Caco-2 (cell line): ENCODE data around the gene GJC1. TPM values are rescaled to one million over a fixed set of nuclear protein-coding genes. Genes with fewer than 3 reads are reported as not detected.

Source experiments
- BruUV-seq: library from RNA; stranded (reverse); fragments of 400-500 nt; replicated peaks from 2 replicates; lab custom pipeline; 2021; lab: Mats Ljungman, UMichigan
- CTCF ChIA-PET: fragments of 300-600 bp; sonication (Branson Sonifier 250); formaldehyde crosslinking; loops from one replicate; lab custom pipeline; 2022; ENCODE audit warnings: antibody characterized with exemption; lab: Charles Lee
- POLR2A ChIA-PET: fragments of 300-600 bp; sonication (Branson Sonifier 250); formaldehyde crosslinking; loops from one replicate; lab custom pipeline; 2022; ENCODE audit warnings: antibody characterized with exemption; lab: Charles Lee
- DNase-seq, 2 experiments: peaks; one replicate each; pipeline versions ENCODE4 v3.0.0 to v3.0.0-alpha.2; 2020 to 2022
- H3K27me3 ChIP-seq: replicated peaks from 2 replicates; pipeline ENCODE4 v1.6.0; 2011; ENCODE audit warnings: low read length; ENCODE audit not compliant: control insufficient read depth, insufficient read depth
- H3K36me3 ChIP-seq: 2 replicates; pipeline ENCODE4 v1.5.1; 2011; ENCODE audit warnings: low read length; ENCODE audit not compliant: control insufficient read depth, insufficient read depth
- H3K4me1 ChIP-seq: fragments of 250-450 bp; sonication (Bioruptor Pico); 2 replicates; pipeline ENCODE4 v1.5.1; 2020; ENCODE audit warnings: mild to moderate bottlenecking
- H3K4me3 ChIP-seq: 2 replicates; pipeline ENCODE4 v1.5.1; 2011; ENCODE audit warnings: low read depth, mild to moderate bottlenecking, control low read depth, low read length
- H3K9me3 ChIP-seq: fragments of 250-450 bp; sonication (Bioruptor Pico); 2 replicates; pipeline ENCODE4 v1.5.1; 2020; ENCODE audit warnings: mild to moderate bottlenecking, moderate library complexity
- H3K27ac Mint-ChIP-seq: one replicate; pipeline ENCODE4 v1.8.0; 2022; ENCODE audit warnings: mixed read lengths; ENCODE audit not compliant: unreplicated experiment
- H3K27me3 Mint-ChIP-seq: one replicate; pipeline ENCODE4 v1.8.0; 2022; ENCODE audit warnings: mixed read lengths; ENCODE audit not compliant: insufficient read depth, unreplicated experiment
- H3K36me3 Mint-ChIP-seq: one replicate; pipeline ENCODE4 v1.8.0; 2022; ENCODE audit warnings: mild to moderate bottlenecking, mixed read lengths; ENCODE audit not compliant: insufficient read depth, unreplicated experiment
- H3K4me1 Mint-ChIP-seq: one replicate; pipeline ENCODE4 v1.8.0; 2022; ENCODE audit warnings: low read depth, mixed read lengths; ENCODE audit not compliant: unreplicated experiment
- H3K4me3 Mint-ChIP-seq: one replicate; pipeline ENCODE4 v1.8.0; 2022; ENCODE audit warnings: mild to moderate bottlenecking, moderate library complexity, mixed read lengths; ENCODE audit not compliant: unreplicated experiment
- H3K9me3 Mint-ChIP-seq: one replicate; pipeline ENCODE4 v1.8.0; 2022; ENCODE audit warnings: mixed read lengths; ENCODE audit not compliant: unreplicated experiment
- intact Hi-C: fragments of 100-400 bp; cut with micrococcal nuclease; formaldehyde crosslinking; loops from one replicate; pipeline ENCODE4 v1.10.0; 2022; ENCODE audit not compliant: unreplicated experiment
- total RNA-seq: library from RNA; stranded (reverse); gene quantifications from 2 replicates; pipeline ENCODE4 v1.2.3, GENCODE V29; 2022
- TF ChIP-seq, protein P1 (sequence below), 2 experiments: fragments of 200-600 bp in 1 of 2; IDR thresholded peaks; 1 replicate in 1 of 2; 2 replicates in 1 of 2; pipeline versions ENCODE4 v1.5.1 to v1.8.0; 2011 to 2022; ENCODE audit warnings: antibody characterized with exemption in 1 of 2, control low read depth in 1 of 2, inconsistent platforms in 1 of 2, low read depth in 1 of 2, low read length in 1 of 2, mild to moderate bottlenecking in 1 of 2, moderate library complexity in 1 of 2; ENCODE audit not compliant: insufficient read depth in 1 of 2, severe bottlenecking in 1 of 2, unreplicated experiment in 1 of 2

GJC1 gene
- total RNA-seq, 1 experiment from 2014 or later: 33.5 TPM

DNA sequence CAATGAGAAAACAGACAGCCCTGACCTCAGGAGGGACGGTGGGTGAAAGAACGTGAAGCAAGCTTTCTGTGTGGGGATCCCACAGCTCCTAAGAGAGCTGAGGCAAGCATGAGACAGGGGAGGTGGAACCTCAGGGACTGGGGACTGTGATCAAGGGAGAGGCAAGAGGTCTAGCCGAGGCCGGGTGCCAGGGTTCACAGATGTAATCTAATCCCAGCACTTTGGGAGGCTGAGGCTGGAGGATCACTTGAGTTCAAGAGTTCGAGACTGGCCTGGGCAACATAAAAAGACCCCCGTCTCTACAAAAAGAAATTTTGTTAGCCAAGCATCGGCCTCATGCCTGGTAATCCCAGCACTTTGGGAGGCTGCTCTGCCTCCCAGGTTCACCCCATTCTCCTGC is 75.8 kb downstream of the GJC1 start:
- Histone ChIP-seq H3K36me3 (no peaks in the 10 kb centered on the region), H3K27me3 (no peaks in the 10 kb centered on the region), H3K4me3 (no peak overlapping the region), H3K4me1 (no peaks in the 10 kb centered on the region), H3K9me3 (no peaks in the 10 kb centered on the region)
- ChIA-PET CTCF (interaction anchor here (0.6 kb wide), 1 partner anchor 57 kb away, joined by 4 read pairs; no protein-coding TSS in a partner anchor), POLR2A (no interaction called here)
- no peak overlapping the region for H3K27ac Mint-ChIP-seq
- intact Hi-C loops: no loop called here
- H3K9me3 Mint-ChIP-seq: no peaks in the 10 kb centered on the region
- TF ChIP-seq, protein P1, sequence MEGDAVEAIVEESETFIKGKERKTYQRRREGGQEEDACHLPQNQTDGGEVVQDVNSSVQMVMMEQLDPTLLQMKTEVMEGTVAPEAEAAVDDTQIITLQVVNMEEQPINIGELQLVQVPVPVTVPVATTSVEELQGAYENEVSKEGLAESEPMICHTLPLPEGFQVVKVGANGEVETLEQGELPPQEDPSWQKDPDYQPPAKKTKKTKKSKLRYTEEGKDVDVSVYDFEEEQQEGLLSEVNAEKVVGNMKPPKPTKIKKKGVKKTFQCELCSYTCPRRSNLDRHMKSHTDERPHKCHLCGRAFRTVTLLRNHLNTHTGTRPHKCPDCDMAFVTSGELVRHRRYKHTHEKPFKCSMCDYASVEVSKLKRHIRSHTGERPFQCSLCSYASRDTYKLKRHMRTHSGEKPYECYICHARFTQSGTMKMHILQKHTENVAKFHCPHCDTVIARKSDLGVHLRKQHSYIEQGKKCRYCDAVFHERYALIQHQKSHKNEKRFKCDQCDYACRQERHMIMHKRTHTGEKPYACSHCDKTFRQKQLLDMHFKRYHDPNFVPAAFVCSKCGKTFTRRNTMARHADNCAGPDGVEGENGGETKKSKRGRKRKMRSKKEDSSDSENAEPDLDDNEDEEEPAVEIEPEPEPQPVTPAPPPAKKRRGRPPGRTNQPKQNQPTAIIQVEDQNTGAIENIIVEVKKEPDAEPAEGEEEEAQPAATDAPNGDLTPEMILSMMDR (IDR thresholded peaks at IDR 0.05; ENCODE audit: insufficient read depth in 1 of 2, low read depth in 1 of 2, low read length in 1 of 2, severe bottlenecking in 1 of 2, unreplicated experiment in 1 of 2): no peak
- no peak for DNase-seq
- peaks cover 13% of the 10 kb centered on the region for H3K36me3 Mint-ChIP-seq
- no peaks in the 10 kb centered on the region for H3K4me1 Mint-ChIP-seq
- no TSS peak for BruUV-seq
- no peaks in the 10 kb centered on the region for H3K27me3 Mint-ChIP-seq
- H3K4me3 Mint-ChIP-seq: no peak overlapping the region

DNA sequence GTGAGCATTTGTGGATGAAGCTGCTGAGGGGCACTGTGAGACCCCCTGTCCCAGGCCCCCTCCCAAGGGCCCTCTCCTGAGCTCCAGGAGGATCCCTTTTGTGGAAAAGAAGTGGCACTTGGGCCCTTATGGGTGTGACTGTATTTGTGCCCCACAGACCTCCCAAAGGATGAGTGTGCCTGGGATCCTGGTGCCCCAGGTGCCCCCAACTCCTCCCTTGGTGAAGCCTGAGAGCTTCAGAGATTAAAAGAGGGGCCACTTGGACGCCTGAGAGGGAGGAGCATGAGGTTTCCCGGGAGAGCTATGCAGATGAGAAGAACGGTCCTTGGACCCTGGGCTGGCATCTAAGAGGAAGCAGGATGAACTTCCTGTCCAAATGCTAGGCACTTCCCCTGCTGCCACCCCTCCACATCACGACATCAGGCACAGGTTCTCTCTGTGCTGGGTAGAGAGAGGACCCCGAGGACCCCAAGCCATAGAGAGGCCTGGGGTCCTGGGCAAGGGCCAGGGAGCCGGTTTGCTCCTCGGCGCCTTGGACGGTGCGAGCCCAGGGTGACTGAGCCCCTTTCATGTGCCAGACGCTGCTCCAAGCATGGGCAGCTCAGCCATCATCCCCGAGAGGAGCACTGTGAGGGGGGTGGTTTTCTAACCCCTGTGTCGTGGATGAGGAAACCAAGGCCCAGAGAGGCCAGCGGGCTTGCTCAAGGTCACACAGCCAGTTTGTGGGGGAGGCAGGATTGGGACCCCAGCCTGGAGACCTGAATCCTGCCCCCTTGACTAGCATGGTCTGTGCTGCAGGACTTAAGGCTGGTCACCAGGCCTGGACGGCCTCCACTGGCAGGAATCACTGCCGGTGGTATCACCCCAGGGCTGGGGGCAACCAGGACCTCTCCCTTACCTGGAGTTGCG is 76.9 kb downstream of the GJC1 start:
- Histone ChIP-seq H3K4me3 (no peak overlapping the region), H3K4me1 (no peaks in the 10 kb centered on the region), H3K9me3 (no peaks in the 10 kb centered on the region), H3K36me3 (no peaks in the 10 kb centered on the region; the same call in 1 of the 2 replicates), H3K27me3 (no peaks in the 10 kb centered on the region)
- Mint-ChIP-seq H3K4me1 (no peaks in the 10 kb centered on the region), H3K27ac (no peak overlapping the region), H3K4me3 (no peak overlapping the region), H3K36me3 (peaks cover 14% of the 10 kb centered on the region), H3K27me3 (no peaks in the 10 kb centered on the region), H3K9me3 (no peaks in the 10 kb centered on the region)
- DNase-seq: no peak
- CTCF ChIA-PET: interaction anchor here (0.6 to 0.7 kb wide), 3 partner anchors 26 to 85 kb away, joined by 5 to 8 read pairs (median 8); no protein-coding TSS in a partner anchor
- POLR2A ChIA-PET: no interaction called here
- no TSS peak for BruUV-seq
- intact Hi-C loops: no loop called here
- TF ChIP-seq, protein P1 (IDR thresholded peaks at IDR 0.05; ENCODE audit: insufficient read depth in 1 of 2, low read depth in 1 of 2, low read length in 1 of 2, severe bottlenecking in 1 of 2, unreplicated experiment in 1 of 2): no peak

DNA sequence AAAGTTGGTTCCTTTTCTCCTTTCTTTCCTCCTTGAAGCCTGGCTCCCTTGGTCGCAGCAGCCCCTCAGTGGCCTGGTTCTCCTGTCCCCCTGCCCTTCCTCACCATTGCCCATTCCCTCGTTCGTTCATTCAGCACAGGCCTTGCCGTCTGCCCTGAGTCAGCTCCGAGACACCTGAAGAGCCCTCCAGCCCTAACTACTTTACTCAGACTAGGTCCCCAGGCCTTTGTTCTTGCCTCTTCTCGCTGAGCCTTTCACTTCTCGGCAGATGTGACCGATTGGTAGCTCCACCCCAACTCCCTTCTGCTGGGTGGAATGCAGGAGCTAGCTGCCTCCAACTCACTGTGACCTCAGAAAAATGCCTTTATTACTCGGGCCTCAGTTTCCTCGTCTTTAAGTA is 78.3 kb downstream of the GJC1 start:
- BruUV-seq: no TSS peak
- Mint-ChIP-seq H3K4me3 (no peak overlapping the region), H3K9me3 (no peaks in the 10 kb centered on the region), H3K27me3 (no peaks in the 10 kb centered on the region), H3K27ac (no peak overlapping the region), H3K4me1 (no peaks in the 10 kb centered on the region), H3K36me3 (peaks cover 25% of the 10 kb centered on the region)
- Histone ChIP-seq H3K36me3 (no peaks in the 10 kb centered on the region; the same call in 1 of the 2 replicates), H3K9me3 (no peaks in the 10 kb centered on the region), H3K27me3 (no peaks in the 10 kb centered on the region), H3K4me3 (no peak overlapping the region), H3K4me1 (no peaks in the 10 kb centered on the region)
- ChIA-PET POLR2A (no interaction called here), CTCF (no interaction called here)
- no peak for DNase-seq
- TF ChIP-seq, protein P1 (IDR thresholded peaks at IDR 0.05; ENCODE audit: insufficient read depth in 1 of 2, low read depth in 1 of 2, low read length in 1 of 2, severe bottlenecking in 1 of 2, unreplicated experiment in 1 of 2): no peak
- intact Hi-C loops: no loop called here
